Fibroblast of skin of left biceps (primary cell): Measurements from ENCODE around the gene PKP1.

Source experiments
- DNase-seq, 2 experiments: peaks; one replicate each; pipeline ENCODE4 v3.0.0-alpha.2; 2013; ENCODE audit warnings: low read depth in 2 of 2

Gene PKP1

DNA sequence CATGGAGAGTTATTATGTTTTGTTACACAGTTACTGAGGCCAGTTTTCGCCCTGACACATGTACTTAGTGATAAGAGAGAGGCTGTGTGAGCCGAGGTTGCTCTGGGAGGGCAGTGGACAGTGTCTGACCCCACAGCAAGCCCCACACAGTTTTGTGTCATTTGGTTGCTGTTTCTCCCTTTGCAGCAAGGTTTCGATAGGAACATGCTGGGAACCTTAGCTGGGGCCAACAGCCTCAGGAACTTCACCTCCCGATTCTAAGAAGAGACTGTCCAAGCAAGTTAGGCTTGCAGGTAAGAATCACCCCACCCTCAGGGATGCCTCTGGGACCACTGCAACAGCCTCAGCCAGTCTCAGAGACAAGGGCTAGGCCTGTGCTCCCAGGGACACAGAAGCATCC lies 45.3 kb downstream of the PKP1 start:
- DNase-seq = no peak

DNA sequence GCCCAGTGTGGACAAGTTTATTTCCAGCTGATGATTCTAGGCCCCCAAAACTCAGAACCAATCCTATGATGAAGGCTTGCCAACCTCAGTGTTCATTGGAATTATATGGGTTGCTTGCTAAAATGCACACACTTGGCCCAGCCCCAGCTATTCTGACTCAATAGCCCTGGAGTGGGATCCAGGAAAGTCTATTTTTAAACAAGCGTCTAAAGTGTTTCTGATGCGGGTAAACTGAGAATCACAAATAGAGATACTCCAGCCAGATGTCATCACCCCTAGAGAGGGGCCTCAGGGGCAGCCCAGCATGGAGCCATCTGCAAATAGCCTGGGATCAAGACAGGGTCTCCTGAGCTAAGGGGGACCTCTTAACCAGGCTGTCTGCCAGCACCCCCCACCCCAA lies 46.0 kb downstream of the PKP1 start:
- peak in 1 of 2 experiments; percentile 19 for DNase-seq

- no peak for DNase-seq
Observed at GRCh38 chr1:201329801-201330200, 46.5 kb downstream of the PKP1 start.

DNA sequence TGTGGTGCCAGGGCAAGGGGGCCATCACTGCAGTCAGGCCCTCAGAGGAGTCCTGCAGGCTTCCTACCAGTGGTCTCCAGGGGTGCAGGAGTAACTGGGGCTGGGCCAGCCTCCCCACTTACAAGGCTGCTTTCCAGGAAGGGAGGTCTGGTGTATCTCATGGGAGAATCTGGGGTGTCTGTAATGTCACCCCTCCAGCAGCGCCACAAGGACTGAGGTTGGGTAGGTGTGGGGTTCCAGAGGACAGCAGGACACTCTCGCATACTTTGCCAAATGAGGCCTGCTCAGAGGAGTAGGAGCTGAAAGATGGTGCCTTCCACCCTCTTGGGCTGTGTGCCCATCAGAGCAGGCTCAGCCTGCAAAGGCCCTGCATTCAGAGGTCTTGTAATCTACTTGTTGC lies 47.2 kb downstream of the PKP1 start:
- no peak for DNase-seq

DNA sequence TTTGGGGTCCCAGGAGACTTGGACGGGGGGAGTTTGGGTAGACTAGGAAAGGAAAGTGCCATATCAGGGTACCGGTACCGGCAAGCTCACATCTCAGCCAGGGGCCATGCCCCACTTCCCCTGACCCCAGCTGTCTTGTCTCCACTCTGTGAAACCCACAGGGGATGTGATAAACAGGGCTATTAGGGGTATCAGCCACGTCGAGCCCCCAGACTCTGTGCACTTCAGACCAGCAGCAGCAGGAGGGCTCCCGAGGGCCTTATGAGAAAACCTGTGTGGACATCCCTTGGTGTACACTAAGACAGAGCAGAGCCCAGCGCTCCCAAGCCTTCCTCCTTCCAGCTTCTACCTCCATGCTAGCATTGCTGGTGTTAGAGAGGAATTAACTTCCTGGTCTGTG lies 47.9 kb downstream of the PKP1 start:
- DNase-seq = no peak

DNA sequence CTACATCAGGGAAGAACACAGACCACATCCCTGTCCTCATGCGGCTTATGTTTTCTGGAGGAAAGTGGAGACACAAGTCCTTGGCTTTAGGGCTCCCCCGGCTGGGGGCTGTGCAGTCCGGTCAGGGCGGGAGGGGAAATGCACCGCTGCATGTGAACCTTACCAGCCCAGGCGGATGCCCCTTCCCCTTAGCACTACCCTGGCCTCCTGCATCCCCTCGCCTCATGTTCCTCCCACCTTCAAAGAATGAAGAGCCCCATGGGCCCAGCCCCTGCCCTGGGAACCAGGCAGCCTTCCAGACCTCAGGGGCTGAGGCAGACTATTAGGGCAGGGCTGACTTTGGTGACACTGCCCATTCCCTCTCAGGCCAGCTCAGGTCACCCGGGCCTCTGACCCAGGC lies 48.7 kb downstream of the PKP1 start:
- no peak for DNase-seq

- no peak for DNase-seq
Observed at GRCh38 chr1:201332616-201333335, 49.5 kb downstream of the PKP1 start.

GRCh38 chr1:201334325-201335173 lies 51.2 kb downstream of the PKP1 start:
- peak in 1 of 2 experiments; percentile 14 for DNase-seq

- DNase-seq = no peak
Observed at GRCh38 chr1:201335174-201335870, 52.0 kb downstream of the PKP1 start.

GRCh38 chr1:201335901-201336300 lies 52.6 kb downstream of the PKP1 start:
- no peak for DNase-seq

GRCh38 chr1:201336711-201337450 lies 53.6 kb downstream of the PKP1 start:
- DNase-seq = no peak

DNA sequence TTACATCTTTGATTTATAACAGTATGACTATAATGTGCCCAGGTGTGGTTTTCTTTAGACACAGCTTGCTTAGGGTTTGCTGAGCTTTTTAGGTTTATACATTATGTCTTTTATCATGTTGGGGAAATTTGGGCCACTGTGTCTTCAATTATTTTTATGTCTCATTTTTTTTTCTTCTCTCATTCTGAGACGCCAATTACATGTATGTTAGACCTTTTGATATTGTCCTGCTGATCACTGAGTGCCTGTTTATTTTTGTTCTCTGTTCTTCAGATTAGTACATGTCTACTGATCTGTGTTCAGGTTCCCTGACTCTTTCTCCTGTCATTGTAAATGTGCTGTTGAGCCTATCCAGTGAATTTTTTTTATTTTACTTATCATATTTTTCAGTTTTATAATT lies 58.1 kb downstream of the PKP1 start:
- no peak for DNase-seq

DNA sequence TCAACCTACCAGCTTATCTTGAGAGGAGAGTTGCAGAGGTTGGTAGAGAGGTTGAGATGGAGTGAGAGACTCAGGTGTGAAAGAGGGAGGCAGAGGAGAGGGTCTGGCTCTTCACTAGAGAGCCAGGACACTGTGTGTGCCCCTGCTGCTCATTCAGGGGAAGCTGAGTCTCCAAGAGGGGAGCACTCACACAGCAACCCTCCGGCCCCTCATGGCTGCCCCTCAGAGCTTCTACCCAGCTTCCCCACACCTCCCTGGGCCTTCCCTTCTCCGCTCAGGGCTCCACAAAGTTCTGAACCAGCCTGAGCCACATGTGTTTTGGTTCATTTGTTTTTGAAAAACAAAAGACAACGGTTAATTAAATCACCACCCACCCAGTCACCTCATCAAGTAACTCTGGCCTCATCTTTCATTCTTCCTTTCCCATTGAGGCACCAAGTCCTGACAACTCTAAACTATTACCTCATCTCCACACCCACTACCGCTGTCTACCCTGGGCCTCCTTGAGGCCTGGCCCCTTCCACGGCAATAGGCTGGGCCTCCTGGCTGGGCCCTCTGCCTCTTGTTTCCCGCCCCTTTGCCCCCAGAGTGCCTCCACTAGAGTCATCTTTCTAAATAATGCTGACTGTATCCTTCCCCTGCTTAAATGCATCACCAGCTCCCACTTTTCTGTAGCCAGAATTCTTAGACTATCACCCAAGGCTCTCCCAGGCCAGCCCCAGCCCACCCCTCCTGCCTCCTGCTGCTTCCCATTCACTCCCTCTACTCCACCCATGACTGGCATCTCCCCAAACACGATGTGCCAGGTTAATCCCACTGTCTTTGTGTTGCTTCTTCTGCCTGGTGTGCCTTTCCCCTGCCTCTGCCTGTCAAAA lies 61.1 kb downstream of the PKP1 start:
- DNase-seq = no peak

DNA sequence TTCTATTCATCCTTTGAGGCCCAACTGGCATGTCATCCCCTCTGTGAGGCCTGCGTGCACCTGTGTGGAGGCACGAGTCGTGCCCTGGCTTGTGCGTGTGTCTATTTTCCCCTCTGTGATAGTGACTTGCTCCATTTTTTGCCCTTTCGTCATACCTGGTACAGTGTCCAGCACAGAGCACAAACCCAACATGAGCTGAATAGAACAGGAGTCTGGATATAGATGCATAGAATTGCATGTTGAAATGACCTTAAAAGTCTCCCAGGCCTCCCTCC lies 61.7 kb downstream of the PKP1 start:
- DNase-seq = no peak

GRCh38 chr1:201346337-201346939 lies 63.1 kb downstream of the PKP1 start:
- DNase-seq = peak in 1 of 2 experiments; percentile 5

- DNase-seq = no peak
Observed at GRCh38 chr1:201346987-201347386, 63.7 kb downstream of the PKP1 start.

- DNase-seq = no peak
Observed at GRCh38 chr1:201347498-201348210, 64.3 kb downstream of the PKP1 start.

DNA sequence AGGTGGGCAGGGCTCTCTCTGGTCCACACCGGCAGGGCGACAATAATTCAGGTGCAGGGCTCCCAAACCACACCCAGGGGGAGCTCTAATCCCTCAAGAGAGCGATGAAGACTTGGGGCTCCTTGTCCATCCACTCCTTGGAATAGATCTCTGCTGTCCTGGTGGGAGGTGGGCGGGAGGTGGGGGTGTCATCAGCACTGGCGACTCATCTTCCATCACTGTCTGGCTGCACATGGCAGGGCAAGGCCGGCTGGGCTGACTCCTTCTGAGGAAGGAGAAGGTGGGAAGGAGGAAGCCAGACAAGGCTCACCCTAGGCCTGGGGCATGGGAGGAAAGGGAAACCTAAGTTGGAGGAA lies 64.9 kb downstream of the PKP1 start:
- DNase-seq = peak; percentile 9 to 15

GRCh38 chr1:201349092-201349491 lies 65.8 kb downstream of the PKP1 start:
- DNase-seq = no peak

DNA sequence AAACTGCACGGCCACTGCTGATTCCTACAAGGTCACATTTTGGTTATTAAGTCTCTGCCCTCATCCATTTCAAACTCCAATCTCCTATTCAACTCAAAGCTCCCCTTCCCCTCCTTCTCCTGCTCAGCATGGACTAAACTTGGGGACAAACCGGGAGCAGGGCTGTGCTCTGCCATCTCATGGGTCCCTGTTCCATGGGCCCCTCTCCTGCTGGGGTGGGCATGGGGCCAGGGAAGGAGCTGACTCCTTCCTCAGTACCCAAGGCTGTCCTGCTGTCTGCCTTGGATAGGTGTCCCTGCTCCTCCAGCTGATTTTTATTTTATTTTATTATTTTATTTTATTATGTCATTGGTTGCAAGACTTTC lies 67.0 kb downstream of the PKP1 start:
- no peak for DNase-seq
